Mononuclear cell (primary cell): ENCODE data around the gene FNBP1. TPM values are rescaled to one million over a fixed set of nuclear protein-coding genes. Genes with fewer than 3 reads are reported as not detected.
"Not testable (repeated sequence)": the region's sequence is repeated elsewhere in the genome, so short reads cannot be mapped to it uniquely, and the experiment has no call there.

Source experiments
- H3K27me3 ChIP-seq: 2 replicates; pipeline ENCODE4 v1.6.0; 2011; ENCODE audit warnings: low read length, control low read depth; ENCODE audit not compliant: insufficient read depth
- H3K4me1 ChIP-seq: 2 replicates; pipeline ENCODE4 v1.5.1; 2011; ENCODE audit warnings: mild to moderate bottlenecking, low read length, control low read depth; ENCODE audit not compliant: insufficient read depth
- H3K4me3 ChIP-seq: 2 replicates; pipeline ENCODE4 v1.5.1; 2011; ENCODE audit warnings: mild to moderate bottlenecking, low read length, moderate library complexity
- H3K9me3 ChIP-seq: 2 replicates; pipeline ENCODE4 v1.5.1; 2011; ENCODE audit warnings: low read depth, mild to moderate bottlenecking, control low read depth, low read length
- total RNA-seq: library from RNA; depleted of rRNA; stranded (reverse); fragments of >200 nt; gene quantifications from one replicate; pipeline ENCODE4 v1.2.3, GENCODE V29; 2012

FNBP1 gene
- total RNA-seq, 1 donor, result 193 TPM

DNA sequence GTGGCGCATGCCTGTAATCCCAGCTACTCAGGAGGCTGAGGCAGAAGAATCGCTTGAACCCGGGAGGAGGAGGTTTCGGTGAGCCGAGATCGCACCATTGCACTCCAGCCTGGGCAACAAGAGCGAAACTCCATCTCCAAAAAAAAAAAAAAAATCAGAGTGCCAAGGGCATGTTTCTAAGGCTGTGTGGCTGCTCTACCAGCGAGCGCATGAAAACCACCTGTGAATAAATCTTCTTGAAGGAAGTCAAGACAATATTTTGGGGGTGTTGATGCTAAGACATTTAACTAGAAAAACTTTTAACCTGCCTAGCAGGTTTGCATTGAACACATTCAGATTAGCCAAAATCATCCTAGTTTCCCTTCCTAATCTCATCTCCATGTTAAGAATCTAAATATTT, 62.8 kb downstream of the FNBP1 start:
- H3K27me3 ChIP-seq, H3K9me3 ChIP-seq, H3K4me3 ChIP-seq: not testable (repeated sequence)
- peaks cover 16% of the 10 kb centered on the region for H3K4me1 ChIP-seq

DNA sequence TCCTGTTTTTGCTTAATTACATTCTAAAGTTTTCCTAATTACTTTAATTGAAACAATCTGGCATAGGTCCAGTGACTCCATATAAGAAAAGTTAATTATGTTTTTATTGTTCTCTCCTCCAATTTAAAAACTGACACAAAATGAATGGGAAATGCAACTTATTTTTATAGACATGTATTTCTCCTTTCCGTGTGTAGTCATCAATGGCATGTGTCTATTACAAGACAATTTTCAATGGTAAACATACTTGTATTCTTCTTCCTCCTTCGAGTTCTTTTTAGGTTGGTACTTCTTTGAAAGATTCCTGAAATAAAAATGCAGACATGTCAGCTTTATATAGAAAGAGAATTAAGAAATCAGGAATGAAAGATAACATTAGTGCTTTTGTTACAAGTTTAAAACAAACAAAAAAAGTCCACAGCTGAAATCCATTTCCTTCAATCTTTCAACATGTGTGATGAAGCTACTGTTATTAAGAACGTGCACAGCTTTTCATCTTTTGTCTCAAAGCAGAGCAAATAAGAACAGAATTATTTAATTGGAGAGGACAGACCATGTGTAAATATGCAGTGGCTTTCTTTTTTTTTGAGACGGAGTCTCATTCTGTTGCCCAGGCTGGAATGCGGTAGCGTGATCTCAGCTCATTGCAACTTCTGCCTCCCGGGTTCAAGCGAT, 63.8 kb downstream of the FNBP1 start:
- Histone ChIP-seq H3K9me3 (no peaks in the 10 kb centered on the region), H3K27me3 (no peaks in the 10 kb centered on the region), H3K4me1 (peaks cover 7% of the 10 kb centered on the region), H3K4me3 (no peak overlapping the region)

DNA sequence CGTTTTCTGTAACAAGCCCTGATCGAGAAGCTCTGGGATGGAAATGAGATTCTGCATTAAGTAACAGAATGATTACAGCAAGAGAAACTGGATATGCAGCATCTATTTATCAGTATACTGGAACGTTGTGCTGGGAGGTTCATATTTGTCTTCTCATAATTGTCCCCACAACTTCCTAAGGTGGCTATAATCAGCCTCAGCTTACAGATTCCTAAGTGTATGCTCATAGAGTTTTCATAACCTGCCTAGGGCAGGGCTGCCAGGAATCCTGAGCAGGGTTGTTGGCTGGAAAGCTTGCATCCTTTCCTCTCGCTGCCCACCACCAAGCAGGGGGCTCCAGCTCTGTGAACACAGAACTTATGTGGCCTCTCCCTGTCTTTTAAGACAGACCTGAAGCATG, 70.2 kb downstream of the FNBP1 start:
- H3K4me3 ChIP-seq, result no peak overlapping the region

DNA sequence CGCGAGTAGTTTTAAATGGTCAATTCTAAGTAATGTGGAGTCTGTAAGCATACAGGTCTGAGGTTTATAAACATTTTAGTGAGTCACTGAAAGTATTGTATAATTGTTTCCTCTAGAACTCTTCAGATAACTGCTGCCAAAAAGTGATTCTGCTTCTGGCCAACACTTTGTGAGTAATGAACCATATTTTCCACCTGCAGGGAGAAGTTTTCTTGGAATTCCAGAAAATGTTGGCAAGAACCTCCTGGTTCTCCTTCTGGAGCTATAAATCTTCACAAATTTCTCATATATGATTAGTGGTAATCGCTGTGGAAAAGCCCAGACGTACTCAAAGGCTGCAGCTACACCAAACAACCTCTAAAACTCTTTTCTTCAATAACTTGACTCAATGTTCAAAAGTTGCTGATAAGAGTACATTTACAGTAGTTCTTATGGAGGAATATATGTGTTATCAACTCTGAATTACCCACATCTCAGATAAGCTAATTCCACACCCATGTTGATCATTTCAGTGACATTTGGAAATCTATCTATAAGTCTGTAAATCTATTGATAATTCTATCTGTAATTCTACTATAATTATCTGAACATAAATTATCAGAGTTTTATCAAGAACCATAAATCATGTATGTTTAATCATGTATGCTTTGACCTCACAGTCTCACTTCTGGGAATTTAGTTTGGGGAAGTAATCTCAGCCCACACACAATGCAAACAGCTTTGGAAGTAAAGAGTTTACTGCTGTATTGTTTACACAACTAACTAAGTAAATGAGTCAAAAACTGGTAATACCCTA, 74.1 kb downstream of the FNBP1 start:
- no peaks in the 10 kb centered on the region for H3K27me3 ChIP-seq
- H3K4me1 ChIP-seq, result peaks cover 27% of the 10 kb centered on the region
- H3K4me3 ChIP-seq, result no peak overlapping the region
- H3K9me3 ChIP-seq, result no peaks in the 10 kb centered on the region

More for the DNA sequence above, 70.2 kb downstream of the FNBP1 start:
- no peaks in the 10 kb centered on the region for H3K27me3 ChIP-seq
- no peaks in the 10 kb centered on the region for H3K9me3 ChIP-seq
- peaks cover 4% of the 10 kb centered on the region for H3K4me1 ChIP-seq

DNA sequence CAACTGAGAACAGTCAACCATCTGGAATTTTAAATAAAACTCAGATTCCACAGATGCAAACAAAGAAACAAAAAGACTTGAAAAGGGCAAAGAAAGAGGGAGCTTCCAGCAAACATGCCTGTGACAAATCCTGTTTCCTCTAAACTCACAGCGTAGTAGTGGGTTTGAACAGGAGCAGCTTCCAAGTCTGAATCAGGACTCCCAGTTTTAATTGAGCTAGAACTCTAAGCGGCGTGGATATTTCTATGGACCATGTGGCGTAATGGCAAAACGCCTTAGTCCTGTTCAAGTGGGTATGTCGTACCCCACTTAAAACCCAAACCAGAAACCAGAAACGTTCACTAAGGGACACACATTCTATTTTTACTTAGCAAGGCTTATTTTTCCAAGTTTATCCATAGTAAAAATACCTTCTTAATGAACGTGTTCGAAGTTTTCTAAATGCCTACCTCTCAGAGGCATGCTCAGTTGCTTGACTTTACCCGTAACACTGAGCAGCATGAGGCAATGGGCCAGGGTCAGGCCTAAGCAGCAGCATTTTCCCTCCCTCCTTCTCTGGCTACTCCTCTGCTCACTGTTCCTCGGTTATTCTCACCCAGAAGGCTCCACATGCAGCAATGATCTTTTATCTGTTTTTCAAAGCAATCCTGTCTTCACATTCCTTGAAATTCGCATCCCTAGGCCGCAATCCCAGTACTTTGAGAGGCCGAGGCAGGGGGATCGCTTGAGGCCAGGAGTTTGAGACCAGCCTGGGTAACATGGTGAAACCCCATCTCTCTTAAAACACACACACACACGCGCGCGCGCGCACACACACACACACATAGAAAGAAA, 77.9 kb downstream of the FNBP1 start:
- no peaks in the 10 kb centered on the region for H3K27me3 ChIP-seq
- no peaks in the 10 kb centered on the region for H3K9me3 ChIP-seq
- no peak overlapping the region for H3K4me3 ChIP-seq
- peaks cover 62% of the 10 kb centered on the region for H3K4me1 ChIP-seq

DNA sequence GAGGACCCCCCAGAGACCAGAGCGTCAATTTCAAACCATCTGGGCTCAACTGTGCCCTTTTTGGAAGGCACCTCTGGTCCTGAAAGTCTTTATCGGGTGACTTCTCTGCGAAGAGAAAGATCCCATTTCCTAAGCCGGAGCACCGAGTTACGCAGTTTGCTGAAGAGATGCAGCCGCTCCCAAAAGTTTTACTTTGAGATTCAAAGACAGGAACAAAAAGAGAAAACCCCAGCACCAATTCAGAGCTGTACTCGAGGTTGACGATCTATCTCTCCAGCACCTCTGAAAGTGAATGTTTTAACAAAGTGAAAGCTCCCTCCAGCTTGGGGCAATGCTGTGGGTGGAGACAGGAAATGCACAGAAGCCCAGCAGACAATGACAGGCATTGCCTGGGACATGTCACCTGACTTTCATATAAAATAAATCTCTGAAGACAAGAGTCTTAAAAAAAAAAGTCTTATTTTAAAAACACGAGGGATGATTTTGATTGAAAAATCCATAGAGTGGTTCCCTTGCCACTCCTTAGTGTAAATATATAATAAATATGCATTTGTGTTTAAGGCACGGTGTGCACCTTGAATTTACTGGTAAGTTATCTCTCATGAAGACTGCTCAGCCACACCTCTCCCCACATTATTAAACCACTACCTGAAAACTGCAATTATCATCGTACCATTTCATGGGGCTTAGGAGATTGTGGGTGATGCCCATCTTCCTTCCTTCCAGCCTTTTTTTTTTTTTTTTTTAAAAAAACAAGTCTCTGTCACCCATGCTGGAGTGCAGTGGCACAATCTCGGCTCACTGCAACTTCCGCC, 79.9 kb downstream of the FNBP1 start:
- H3K4me1 ChIP-seq, result peaks cover 74% of the 10 kb centered on the region
- H3K4me3 ChIP-seq, result peak overlapping the region; percentile 54
- H3K27me3 ChIP-seq, result no peaks in the 10 kb centered on the region
- H3K9me3 ChIP-seq, result no peaks in the 10 kb centered on the region

DNA sequence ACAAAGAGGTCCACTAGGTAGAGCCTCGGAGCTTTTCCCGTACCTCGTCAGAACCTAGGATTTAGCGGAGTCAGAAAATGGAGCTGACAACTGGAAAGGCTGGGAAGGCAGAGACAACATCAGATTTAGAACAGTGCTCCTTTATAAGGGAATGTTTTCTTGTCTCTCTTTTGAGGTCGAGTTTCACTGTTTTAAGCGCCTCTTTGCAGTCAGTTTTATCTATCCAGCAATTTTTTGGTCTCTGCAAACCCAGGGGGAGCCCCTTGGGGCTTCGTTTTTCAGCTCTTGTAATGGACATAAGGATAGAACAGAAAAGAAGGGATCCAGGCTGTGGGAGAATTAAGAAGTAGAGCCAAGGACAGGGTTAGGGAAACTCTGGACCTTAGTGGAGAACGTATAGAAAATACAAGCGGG, 80.5 kb downstream of the FNBP1 start:
- Histone ChIP-seq H3K4me3 (peak overlapping the region; percentile 54), H3K4me1 (peaks cover 75% of the 10 kb centered on the region), H3K27me3 (no peaks in the 10 kb centered on the region), H3K9me3 (no peaks in the 10 kb centered on the region)

DNA sequence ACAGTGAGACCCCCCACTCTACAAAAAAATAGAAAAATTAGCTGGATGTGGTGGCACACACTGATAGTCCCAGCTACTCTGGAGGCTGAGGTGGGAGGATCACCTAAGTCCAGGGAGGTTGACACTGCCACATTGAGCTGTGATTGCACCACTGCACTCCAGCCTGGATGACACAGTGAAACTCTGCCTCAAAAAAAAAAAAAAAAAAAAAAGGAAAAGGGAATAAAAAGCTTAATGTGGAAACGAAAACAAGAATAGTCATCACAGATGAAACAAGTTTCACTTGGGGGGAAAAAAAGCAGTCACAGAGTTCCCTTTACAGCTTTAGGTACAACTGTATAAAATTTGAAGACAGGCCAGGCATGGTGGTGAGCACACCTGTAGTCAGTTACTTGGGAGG, 84.2 kb downstream of the FNBP1 start:
- H3K27me3 ChIP-seq, result no peaks in the 10 kb centered on the region
- H3K9me3 ChIP-seq, result no peaks in the 10 kb centered on the region
- H3K4me3 ChIP-seq, result no peak overlapping the region
- H3K4me1 ChIP-seq, result peaks cover 75% of the 10 kb centered on the region

DNA sequence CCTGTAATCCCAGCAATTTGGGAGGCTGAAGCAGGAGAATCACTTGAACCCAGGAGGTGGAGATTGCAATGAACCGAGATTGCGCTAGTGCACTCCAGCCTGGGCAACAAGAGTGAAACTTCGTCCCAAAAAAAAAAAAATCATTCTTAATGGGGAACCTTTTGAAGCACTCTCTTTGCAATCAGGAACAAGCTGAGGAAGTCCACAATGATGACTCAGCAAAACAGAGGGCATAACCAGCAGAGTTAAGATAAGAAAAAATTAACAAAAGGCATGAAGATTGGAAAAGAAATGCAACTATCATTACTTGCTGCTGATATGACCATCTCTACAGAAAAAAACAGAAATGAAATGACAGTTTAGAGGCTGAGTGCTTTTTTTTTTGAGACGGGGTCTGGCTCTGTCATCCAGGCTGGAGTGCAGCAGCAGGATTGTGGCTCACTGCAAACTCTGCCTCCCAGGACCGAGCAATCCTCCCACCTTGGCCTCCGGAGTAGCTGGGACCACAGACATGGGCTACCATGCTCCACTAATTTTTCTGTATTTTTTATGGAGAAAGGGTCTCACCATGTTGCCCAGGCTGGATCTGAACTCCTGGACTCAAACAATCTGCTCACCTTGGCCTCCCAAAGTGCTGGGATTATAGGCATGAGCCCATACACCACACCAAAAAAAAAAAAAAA, 88.0 kb downstream of the FNBP1 start:
- no peaks in the 10 kb centered on the region for H3K27me3 ChIP-seq
- H3K9me3 ChIP-seq, result no peaks in the 10 kb centered on the region
- peaks cover 41% of the 10 kb centered on the region for H3K4me1 ChIP-seq
- no peak overlapping the region for H3K4me3 ChIP-seq

DNA sequence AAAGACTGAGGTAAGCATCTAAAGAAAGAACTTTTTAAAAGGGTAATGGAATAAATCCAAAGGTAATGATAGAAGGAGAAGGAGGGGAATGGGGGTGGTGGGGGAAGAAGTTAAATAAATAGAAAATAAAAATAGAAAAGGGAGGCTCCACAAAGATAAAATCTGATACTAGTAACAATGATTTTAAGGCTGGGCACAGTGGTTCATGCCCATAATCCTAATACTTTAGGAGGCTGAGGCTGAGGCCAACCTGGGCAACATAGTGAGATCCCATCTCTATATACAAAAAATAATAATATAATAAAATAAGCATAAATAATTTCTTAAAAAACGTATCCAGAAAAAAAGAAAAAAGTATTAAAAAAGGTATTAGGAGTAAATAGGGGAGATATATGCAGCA, 89.3 kb downstream of the FNBP1 start:
- Histone ChIP-seq H3K4me1 (peaks cover 34% of the 10 kb centered on the region), H3K9me3 (no peaks in the 10 kb centered on the region), H3K27me3 (no peaks in the 10 kb centered on the region), H3K4me3 (no peak overlapping the region)

DNA sequence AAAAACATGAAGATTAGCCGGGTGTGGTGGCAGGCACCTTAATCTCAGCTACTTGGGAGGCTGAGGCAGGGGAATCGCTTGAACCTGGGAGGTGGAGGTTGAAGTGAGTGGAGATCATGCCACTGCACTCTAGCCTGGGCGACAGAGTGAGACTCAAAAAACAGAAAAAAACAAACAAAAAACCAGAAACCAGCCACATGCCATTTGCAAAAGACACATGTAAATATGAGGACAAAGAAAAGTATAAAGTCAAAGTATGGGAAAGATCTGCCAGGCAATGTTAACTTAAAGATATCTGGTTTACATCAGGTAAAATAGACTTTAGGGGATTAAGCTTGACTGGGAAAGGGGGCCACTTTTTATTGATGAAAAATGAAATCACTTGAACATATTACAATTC, 90.7 kb downstream of the FNBP1 start:
- Histone ChIP-seq H3K4me1 (peaks cover 38% of the 10 kb centered on the region), H3K27me3 (no peaks in the 10 kb centered on the region), H3K9me3 (no peaks in the 10 kb centered on the region), H3K4me3 (no peak overlapping the region)

DNA sequence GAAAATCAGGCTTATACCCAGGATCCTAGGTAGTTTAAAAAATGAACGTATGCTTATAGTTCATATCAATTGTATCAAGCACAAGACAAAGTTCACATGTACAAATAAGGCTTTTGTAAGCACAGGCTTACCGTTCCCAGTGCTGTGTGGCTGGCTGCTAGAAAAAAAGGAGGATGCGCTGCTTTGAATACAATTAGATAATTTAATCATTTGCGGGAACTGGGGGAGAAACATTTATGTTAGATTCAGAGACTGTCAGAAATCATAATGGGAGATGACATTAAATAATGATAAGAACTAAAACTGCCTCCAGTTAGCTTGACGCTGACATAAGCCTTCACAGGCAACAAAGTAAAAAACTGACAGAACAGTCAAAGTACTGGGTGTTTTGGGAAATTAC, 93.2 kb downstream of the FNBP1 start:
- peaks cover 41% of the 10 kb centered on the region for H3K4me1 ChIP-seq
- no peaks in the 10 kb centered on the region for H3K9me3 ChIP-seq
- H3K27me3 ChIP-seq, result no peaks in the 10 kb centered on the region
- H3K4me3 ChIP-seq, result no peak overlapping the region

DNA sequence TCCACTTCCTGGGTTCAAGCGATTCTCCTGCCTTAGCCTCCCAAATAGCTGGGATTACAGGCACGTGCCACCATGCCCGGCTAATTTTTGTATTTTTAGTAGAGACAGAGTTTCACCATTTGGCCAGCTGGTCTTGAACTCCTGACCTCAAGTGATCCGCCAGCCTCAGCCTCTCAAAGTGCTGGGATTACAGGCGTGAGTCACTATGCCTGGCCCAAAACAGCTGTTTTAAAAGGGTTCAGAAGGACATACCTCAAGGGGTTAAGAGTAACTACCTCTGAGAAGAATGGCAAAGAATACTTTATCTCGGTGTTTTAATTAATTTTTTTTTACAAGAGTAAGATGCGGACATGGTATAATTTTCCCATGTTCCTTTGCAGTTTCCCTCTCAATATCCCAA, 94.4 kb downstream of the FNBP1 start:
- H3K27me3 ChIP-seq, H3K9me3 ChIP-seq, H3K4me3 ChIP-seq: not testable (repeated sequence)
- peaks cover 49% of the 10 kb centered on the region for H3K4me1 ChIP-seq
